ENCODE results near the gene CCDC30. TPM values are rescaled to one million over a fixed set of nuclear protein-coding genes. Genes with fewer than 3 reads are reported as not detected.
"Not testable (repeated sequence)": the region's sequence is repeated elsewhere in the genome, so short reads cannot be mapped to it uniquely, and the experiment has no call there.

Gene CCDC30
- total RNA-seq, 1 donor from 2014 or later, result 2.0 TPM

DNA sequence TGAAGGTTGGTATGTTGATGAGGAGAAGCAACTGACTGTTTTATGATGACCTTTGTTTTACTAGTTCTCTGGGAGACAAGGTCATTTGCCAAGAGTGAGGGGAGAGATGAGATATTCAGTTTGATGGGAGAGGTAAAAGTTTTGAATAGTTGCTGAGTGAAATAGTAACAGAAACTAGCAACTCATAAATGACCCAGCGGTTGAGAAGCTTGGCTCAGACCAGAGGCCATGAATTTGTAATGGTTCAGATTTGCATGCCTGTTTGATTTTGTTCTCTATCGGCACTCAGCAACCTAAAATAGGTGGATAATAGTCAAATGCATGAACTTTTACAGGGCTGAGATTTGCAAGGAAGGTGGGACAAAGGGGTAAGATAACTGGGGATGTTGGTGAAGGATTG lies 6.6 kb downstream of the CCDC30 start:
- H3K4me3 ChIP-seq, result no peak overlapping the region
- H2AFZ ChIP-seq (replicated peaks), result no peak overlapping the region
- H3K9ac ChIP-seq, result no peak overlapping the region
- TF ChIP-seq, protein P1, sequence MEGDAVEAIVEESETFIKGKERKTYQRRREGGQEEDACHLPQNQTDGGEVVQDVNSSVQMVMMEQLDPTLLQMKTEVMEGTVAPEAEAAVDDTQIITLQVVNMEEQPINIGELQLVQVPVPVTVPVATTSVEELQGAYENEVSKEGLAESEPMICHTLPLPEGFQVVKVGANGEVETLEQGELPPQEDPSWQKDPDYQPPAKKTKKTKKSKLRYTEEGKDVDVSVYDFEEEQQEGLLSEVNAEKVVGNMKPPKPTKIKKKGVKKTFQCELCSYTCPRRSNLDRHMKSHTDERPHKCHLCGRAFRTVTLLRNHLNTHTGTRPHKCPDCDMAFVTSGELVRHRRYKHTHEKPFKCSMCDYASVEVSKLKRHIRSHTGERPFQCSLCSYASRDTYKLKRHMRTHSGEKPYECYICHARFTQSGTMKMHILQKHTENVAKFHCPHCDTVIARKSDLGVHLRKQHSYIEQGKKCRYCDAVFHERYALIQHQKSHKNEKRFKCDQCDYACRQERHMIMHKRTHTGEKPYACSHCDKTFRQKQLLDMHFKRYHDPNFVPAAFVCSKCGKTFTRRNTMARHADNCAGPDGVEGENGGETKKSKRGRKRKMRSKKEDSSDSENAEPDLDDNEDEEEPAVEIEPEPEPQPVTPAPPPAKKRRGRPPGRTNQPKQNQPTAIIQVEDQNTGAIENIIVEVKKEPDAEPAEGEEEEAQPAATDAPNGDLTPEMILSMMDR (IDR thresholded peaks at IDR 0.05), result no peak
- no peak for TF ChIP-seq EZH2 (IDR thresholded peaks at IDR 0.05)
- no peak for TF ChIP-seq EZH2phosphoT487 (IDR thresholded peaks at IDR 0.05)
- no peaks in the 10 kb centered on the region for H3K79me2 ChIP-seq (ENCODE audit: low read depth)
- DNase-seq (ENCODE audit: low spot score), result no peak
- H3K27ac ChIP-seq, result no peak overlapping the region
- Mint-ChIP-seq H3K27me3 (ENCODE audit: insufficient read depth, low read depth) (no peaks in the 10 kb centered on the region), H3K4me3 (no peak overlapping the region), H3K4me1 (peaks cover 2% of the 10 kb centered on the region), H3K9me3 (no peaks in the 10 kb centered on the region), H3K36me3 (no peaks in the 10 kb centered on the region), H3K27ac (no peak overlapping the region)
- H3K4me1 ChIP-seq, result no peaks in the 10 kb centered on the region
- no peaks in the 10 kb centered on the region for H3F3A ChIP-seq (ENCODE audit: low read depth)
- H3K27me3 ChIP-seq, result no peaks in the 10 kb centered on the region
- no peaks in the 10 kb centered on the region for H4K20me1 ChIP-seq (ENCODE audit: low read depth)
- H3K36me3 ChIP-seq, result no peaks in the 10 kb centered on the region
- H3K9me3 ChIP-seq (ENCODE audit: low read depth), result no peaks in the 10 kb centered on the region
- H3K4me2 ChIP-seq, result no peak overlapping the region

DNA sequence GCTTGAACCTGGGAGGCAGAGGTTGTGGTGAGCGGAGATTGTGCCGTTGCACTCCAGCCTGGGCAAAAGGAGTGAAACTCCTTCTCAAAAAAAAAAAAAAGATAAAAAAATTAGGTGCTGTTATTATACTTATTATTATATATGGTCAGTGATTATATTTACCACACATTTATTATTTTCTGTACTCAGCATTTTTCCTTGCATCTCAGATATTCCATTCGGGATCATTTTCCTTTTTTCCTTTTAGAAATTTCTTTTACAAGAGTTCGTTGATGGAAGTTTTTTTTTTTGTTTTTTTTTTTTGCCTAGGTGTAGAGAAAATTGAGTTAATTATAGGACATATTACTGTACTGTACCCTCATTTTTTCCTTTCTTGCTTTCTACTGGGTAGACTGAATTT lies 13.5 kb downstream of the CCDC30 start:
- TF ChIP-seq, protein P1 (IDR thresholded peaks at IDR 0.05), result no peak
- TF ChIP-seq EZH2 (IDR thresholded peaks at IDR 0.05), result no peak
- TF ChIP-seq EZH2phosphoT487 (IDR thresholded peaks at IDR 0.05), result no peak
- Mint-ChIP-seq H3K27me3 (ENCODE audit: insufficient read depth, low read depth) (no peaks in the 10 kb centered on the region), H3K4me3 (no peak overlapping the region), H3K27ac (no peak overlapping the region), H3K9me3 (no peaks in the 10 kb centered on the region), H3K4me1 (peaks cover 3% of the 10 kb centered on the region), H3K36me3 (no peaks in the 10 kb centered on the region)
- Histone ChIP-seq H3K4me1 (no peaks in the 10 kb centered on the region), H3K4me3 (no peak overlapping the region), H3F3A (ENCODE audit: low read depth) (no peaks in the 10 kb centered on the region), H3K9me3 (ENCODE audit: low read depth) (no peaks in the 10 kb centered on the region), H3K27ac (no peak overlapping the region), H3K36me3 (no peaks in the 10 kb centered on the region), H3K27me3 (no peaks in the 10 kb centered on the region), H4K20me1 (ENCODE audit: low read depth) (no peaks in the 10 kb centered on the region), H3K4me2 (no peak overlapping the region), H3K79me2 (ENCODE audit: low read depth) (no peaks in the 10 kb centered on the region), H3K9ac (no peak overlapping the region), H2AFZ (replicated peaks) (no peak overlapping the region)
- no peak for DNase-seq (ENCODE audit: low spot score)

DNA sequence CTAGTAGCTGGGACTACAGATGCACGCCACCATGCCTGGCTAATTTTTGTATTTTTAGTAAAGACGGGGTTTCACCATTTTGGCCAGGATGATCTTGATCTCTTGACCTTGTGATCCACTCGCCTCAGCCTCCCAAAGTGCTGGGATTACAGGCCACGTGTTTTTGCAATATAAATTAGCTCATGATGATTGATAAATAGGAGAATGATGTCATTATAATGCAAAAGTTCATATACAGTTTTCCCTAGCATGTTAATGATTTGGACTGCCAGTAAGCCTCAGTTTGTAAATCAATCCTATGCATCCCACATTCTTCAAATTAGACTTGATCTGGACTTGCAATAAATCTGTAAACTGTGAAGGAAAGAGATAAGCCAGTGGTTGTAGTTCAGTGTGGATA lies 14.3 kb downstream of the CCDC30 start:
- H3K9me3 Mint-ChIP-seq, result not testable (repeated sequence)

DNA sequence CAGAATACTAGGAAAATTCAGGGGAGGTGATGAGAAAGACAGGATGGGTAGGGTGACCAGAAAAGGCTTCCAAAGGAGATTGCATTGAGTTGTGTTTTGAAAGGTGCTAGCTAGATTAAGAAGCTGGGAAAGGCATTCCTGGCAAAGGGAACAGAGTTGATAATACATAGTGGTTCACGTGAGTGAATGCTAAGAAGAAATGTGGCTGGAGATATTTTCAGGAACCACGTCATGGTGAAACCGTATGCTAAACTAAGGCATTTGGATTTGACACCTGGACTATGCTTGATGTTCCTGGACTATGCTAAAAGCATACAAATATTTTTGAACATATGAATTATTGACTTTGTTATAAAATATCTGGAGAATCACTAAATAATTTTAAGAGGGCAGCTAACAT lies 14.7 kb downstream of the CCDC30 start:
- H3K9me3 Mint-ChIP-seq, result no peaks in the 10 kb centered on the region
- H3K79me2 ChIP-seq (ENCODE audit: low read depth), result no peaks in the 10 kb centered on the region
- H3K27ac ChIP-seq, result no peak overlapping the region
- TF ChIP-seq EZH2 (IDR thresholded peaks at IDR 0.05), result no peak
- TF ChIP-seq, protein P1 (IDR thresholded peaks at IDR 0.05), result no peak
- no peak for TF ChIP-seq EZH2phosphoT487 (IDR thresholded peaks at IDR 0.05)
- H3K27ac Mint-ChIP-seq, result no peak overlapping the region
- H3K27me3 Mint-ChIP-seq (ENCODE audit: insufficient read depth, low read depth), result no peaks in the 10 kb centered on the region
- H3K4me1 Mint-ChIP-seq, result peaks cover 3% of the 10 kb centered on the region
- H3K4me1 ChIP-seq, result no peaks in the 10 kb centered on the region
- no peak overlapping the region for H3K9ac ChIP-seq
- H3K9me3 ChIP-seq (ENCODE audit: low read depth), result no peaks in the 10 kb centered on the region
- H2AFZ ChIP-seq (replicated peaks), result no peak overlapping the region
- no peak overlapping the region for H3K4me3 Mint-ChIP-seq
- H4K20me1 ChIP-seq (ENCODE audit: low read depth), result no peaks in the 10 kb centered on the region
- no peaks in the 10 kb centered on the region for H3K27me3 ChIP-seq
- no peak overlapping the region for H3K4me3 ChIP-seq
- DNase-seq (ENCODE audit: low spot score), result no peak
- H3K36me3 ChIP-seq, result no peaks in the 10 kb centered on the region
- H3K4me2 ChIP-seq, result no peak overlapping the region
- H3K36me3 Mint-ChIP-seq, result peaks cover 3% of the 10 kb centered on the region
- H3F3A ChIP-seq (ENCODE audit: low read depth), result no peaks in the 10 kb centered on the region

More for the DNA sequence above, 14.3 kb downstream of the CCDC30 start:
- H3K4me1 Mint-ChIP-seq; H3K9me3 ChIP-seq (ENCODE audit: low read depth); H3K36me3 Mint-ChIP-seq; H3K4me1 ChIP-seq; H4K20me1 ChIP-seq (ENCODE audit: low read depth); H3K4me3 Mint-ChIP-seq; H3K27me3 ChIP-seq; H3K36me3 ChIP-seq; DNase-seq (ENCODE audit: low spot score); H3F3A ChIP-seq (ENCODE audit: low read depth); H3K27me3 Mint-ChIP-seq (ENCODE audit: insufficient read depth, low read depth); H3K9ac ChIP-seq; H3K27ac Mint-ChIP-seq; H3K4me2 ChIP-seq; H3K79me2 ChIP-seq (ENCODE audit: low read depth); H3K4me3 ChIP-seq; H3K27ac ChIP-seq; H2AFZ ChIP-seq (replicated peaks): not testable (repeated sequence)

Measured in neural progenitor cell (in vitro differentiated cells).